DND-41 (cell line): Measurements from ENCODE around the gene YTHDF1.
"Not testable (repeated sequence)": the region's sequence is repeated elsewhere in the genome, so short reads cannot be mapped to it uniquely, and the experiment has no call there.

Experiments used
- ATAC-seq: fragments of 200-7000 bp; cut with Tn5 transposase; 3 replicates; pipeline ENCODE4 v1.9.1; 2021; ENCODE audit warnings: low read depth; ENCODE audit not compliant: insufficient read depth
- DNase-seq: peaks from one replicate; pipeline ENCODE4 v3.0.0-alpha.2; 2020
- H2AFZ ChIP-seq: 2 replicates; pipeline ENCODE4 v1.6.0; 2012; ENCODE audit warnings: low read depth, low read length
- H3K27ac ChIP-seq: 2 replicates; pipeline ENCODE4 v1.5.1; 2012; ENCODE audit warnings: low read length, inconsistent platforms
- H3K27me3 ChIP-seq: fragments of 200-600 bp; sonication (generic); 2 replicates; pipeline ENCODE4 v1.6.0; 2012; ENCODE audit warnings: low read length, mild to moderate bottlenecking, inconsistent platforms; ENCODE audit not compliant: insufficient read depth, poor library complexity
- H3K36me3 ChIP-seq: 2 replicates; pipeline ENCODE4 v1.5.1; 2012; ENCODE audit warnings: low read length, inconsistent platforms; ENCODE audit not compliant: insufficient read depth
- H3K4me1 ChIP-seq: 2 replicates; pipeline ENCODE4 v1.5.1; 2012; ENCODE audit warnings: mild to moderate bottlenecking, low read length; ENCODE audit not compliant: insufficient read depth
- H3K4me2 ChIP-seq: 2 replicates; pipeline ENCODE4 v1.6.0; 2012; ENCODE audit warnings: mild to moderate bottlenecking, moderate library complexity, low read length, inconsistent platforms; ENCODE audit not compliant: insufficient read depth
- H3K4me3 ChIP-seq, 2 experiments: fragments of 200-600 bp in 1 of 2; shearing (Covaris generic) in 1 of 2; 2 replicates each; pipeline ENCODE4 v1.5.1; 2012 to 2016; ENCODE audit warnings: inconsistent platforms in 2 of 2, low read length in 2 of 2, mild to moderate bottlenecking in 2 of 2, low read depth in 1 of 2, moderate library complexity in 1 of 2
- H3K79me2 ChIP-seq: 2 replicates; pipeline ENCODE4 v1.6.0; 2012; ENCODE audit warnings: low read length, inconsistent platforms; ENCODE audit not compliant: insufficient read depth
- H3K9ac ChIP-seq: 2 replicates; pipeline ENCODE4 v1.6.0; 2012; ENCODE audit warnings: low read depth, mild to moderate bottlenecking, inconsistent platforms, low read length, moderate library complexity
- H3K9me3 ChIP-seq: 2 replicates; pipeline ENCODE4 v1.5.1; 2012; ENCODE audit warnings: low read length, moderate library complexity, mild to moderate bottlenecking, inconsistent platforms; ENCODE audit not compliant: insufficient read depth, severe bottlenecking
- H4K20me1 ChIP-seq: 2 replicates; pipeline ENCODE4 v1.6.0; 2012; ENCODE audit warnings: low read length; ENCODE audit not compliant: insufficient read depth
- CTCF ChIP-seq: IDR thresholded peaks from 2 replicates; pipeline ENCODE4 v1.5.1; 2012; ENCODE audit warnings: borderline replicate concordance, low read length, moderate library complexity, mild to moderate bottlenecking; ENCODE audit not compliant: poor library complexity, severe bottlenecking; ENCODE audit errors: extremely low read depth
- EZH2 ChIP-seq: IDR thresholded peaks from 3 replicates; pipeline ENCODE4 v1.6.1; 2012; ENCODE audit warnings: borderline replicate concordance, low read depth, mild to moderate bottlenecking, moderate library complexity, low read length, inconsistent platforms; ENCODE audit not compliant: severe bottlenecking

The YTHDF1 gene

GRCh38 chr20:63253065-63253437 lies 37.1 kb upstream of the YTHDF1 start:
- Histone ChIP-seq H3K36me3 (no peaks in the 10 kb centered on the region), H3K4me2 (no peak overlapping the region), H3K79me2 (no peaks in the 10 kb centered on the region), H4K20me1 (peaks cover 3% of the 10 kb centered on the region), H3K4me1 (no peaks in the 10 kb centered on the region), H3K4me3 (no peak overlapping the region), H3K27me3 (no peaks in the 10 kb centered on the region), H2AFZ (no peak overlapping the region), H3K27ac (no peak overlapping the region), H3K9me3 (no peaks in the 10 kb centered on the region), H3K9ac (no peak overlapping the region)
- TF ChIP-seq EZH2 (no peak), CTCF (no peak)
- DNase-seq (no peak), ATAC-seq (no peak)

- TF ChIP-seq CTCF (no peak), EZH2 (no peak)
- Histone ChIP-seq H3K36me3 (no peaks in the 10 kb centered on the region), H3K27me3 (no peaks in the 10 kb centered on the region), H3K27ac (no peak overlapping the region), H3K4me3 (no peak overlapping the region), H3K4me2 (no peak overlapping the region), H3K4me1 (no peaks in the 10 kb centered on the region), H3K79me2 (no peaks in the 10 kb centered on the region), H4K20me1 (peaks cover 6% of the 10 kb centered on the region; the same call in 1 of the 2 replicates), H3K9ac (no peak overlapping the region), H2AFZ (no peak overlapping the region), H3K9me3 (no peaks in the 10 kb centered on the region)
- DNase-seq (no peak), ATAC-seq (no peak)
These were observed 36.4 kb upstream of the YTHDF1 start for GRCh38 chr20:63252284-63252711.

- DNase-seq, H3K4me2 ChIP-seq, H3K27me3 ChIP-seq, H3K36me3 ChIP-seq, H3K9me3 ChIP-seq, H3K79me2 ChIP-seq, H2AFZ ChIP-seq, H3K4me3 ChIP-seq, H3K4me1 ChIP-seq, H4K20me1 ChIP-seq, H3K27ac ChIP-seq, ATAC-seq, H3K9ac ChIP-seq: not testable (repeated sequence)
These were observed 35.4 kb upstream of the YTHDF1 start for GRCh38 chr20:63251350-63251749.

GRCh38 chr20:63249891-63250290 lies 34.0 kb upstream of the YTHDF1 start:
- H3K4me1 ChIP-seq: no peaks in the 10 kb centered on the region
- ATAC-seq (no peak), DNase-seq (no peak)
- no peaks in the 10 kb centered on the region for H3K9me3 ChIP-seq
- no peaks in the 10 kb centered on the region for H3K36me3 ChIP-seq
- no peak for TF ChIP-seq EZH2
- TF ChIP-seq CTCF: no peak
- peaks cover 3% of the 10 kb centered on the region; the same call in 1 of the 2 replicates for H4K20me1 ChIP-seq
- H3K79me2 ChIP-seq: no peaks in the 10 kb centered on the region
- H2AFZ ChIP-seq: no peak overlapping the region
- no peak overlapping the region for H3K9ac ChIP-seq
- no peaks in the 10 kb centered on the region for H3K27me3 ChIP-seq
- no peak overlapping the region for H3K4me2 ChIP-seq
- no peak overlapping the region for H3K4me3 ChIP-seq
- no peak overlapping the region for H3K27ac ChIP-seq
